H1 (cell line): Measurements from ENCODE around the gene PAK5.

ENCODE experiments used
- CTCF ChIP-seq, 3 experiments: IDR thresholded peaks; 1 replicate in 2 of 3; 2 replicates in 1 of 3; pipeline versions ENCODE4 v1.5.1 to v1.6.1; 2011; ENCODE audit warnings: low read length in 3 of 3, mild to moderate bottlenecking in 3 of 3, inconsistent platforms in 2 of 3, low read depth in 1 of 3, moderate library complexity in 1 of 3; ENCODE audit not compliant: insufficient read depth in 1 of 3; ENCODE audit errors: control extremely low read depth in 1 of 3
- POLR2A ChIP-seq, 2 experiments: IDR thresholded peaks; 1 replicate in 1 of 2; 2 replicates in 1 of 2; pipeline ENCODE4 v1.6.1; 2011; ENCODE audit warnings: low read depth in 2 of 2, low read length in 2 of 2, mild to moderate bottlenecking in 2 of 2; ENCODE audit errors: control extremely low read depth in 1 of 2
- RAD21 ChIP-seq, 2 experiments: IDR thresholded peaks in 1 of 2; conservative IDR thresholded peaks in 1 of 2; 2 replicates each; pipeline ENCODE4 v1.6.1; 2011; ENCODE audit warnings: low read depth in 2 of 2, low read length in 2 of 2, improper control_type of control experiment in 1 of 2, inconsistent platforms in 1 of 2, mild to moderate bottlenecking in 1 of 2, moderate library complexity in 1 of 2
- SP1 ChIP-seq: IDR thresholded peaks from 2 replicates; pipeline ENCODE4 v1.6.1; 2011; ENCODE audit warnings: low read depth, low read length

DNA sequence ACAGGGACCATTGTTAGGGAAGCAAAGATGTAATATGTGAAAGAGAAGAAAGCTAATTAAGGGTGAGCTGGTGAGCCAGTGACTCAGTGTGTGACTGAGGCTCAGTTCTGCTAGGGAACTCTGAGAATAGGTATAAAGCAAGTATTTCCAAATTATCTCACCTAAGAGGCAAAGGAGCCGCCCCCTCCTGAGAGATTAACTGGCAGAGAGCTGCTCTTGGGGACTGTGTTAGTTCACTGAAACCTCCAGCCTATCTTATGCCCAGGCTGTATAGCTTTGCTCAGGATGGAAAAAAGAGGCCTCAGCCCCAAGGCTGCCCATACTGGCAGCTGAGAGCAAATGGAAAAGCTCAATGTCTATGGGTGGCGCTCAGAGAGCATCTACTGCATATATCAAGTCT, 152.0 kb downstream of the PAK5 start:
- TF ChIP-seq RAD21 (IDR thresholded peaks at IDR 0.05 in 1 of 2, conservative IDR thresholded peaks at IDR 0.05 in 1 of 2; ENCODE audit: low read depth in 2 of 2, low read length in 2 of 2) (no peak), CTCF (IDR thresholded peaks at IDR 0.05; ENCODE audit: control extremely low read depth in 1 of 3, insufficient read depth in 1 of 3, low read depth in 1 of 3, low read length in 3 of 3) (no peak), POLR2A (IDR thresholded peaks at IDR 0.05; ENCODE audit: control extremely low read depth in 1 of 2, low read depth in 2 of 2, low read length in 2 of 2) (no peak), SP1 (no peak)
